PC-3 (cell line): Measurements from ENCODE around the gene NFYC.

Source experiments
- EZH2 ChIP-seq: fragments of 300-600 bp; sonication (generic); IDR thresholded peaks from one replicate; pipeline ENCODE4 v1.6.1; 2017; ENCODE audit warnings: antibody characterized with exemption, mild to moderate bottlenecking, low read length; ENCODE audit not compliant: unreplicated experiment
- EZH2phosphoT487 ChIP-seq: fragments of 300-600 bp; sonication (generic); IDR thresholded peaks from 2 replicates; pipeline ENCODE4 v1.6.1; 2018; ENCODE audit warnings: mild to moderate bottlenecking, antibody characterized with exemption, low read length, borderline replicate concordance
- TF ChIP-seq, protein P1 (sequence below): fragments of 300-600 bp; sonication (generic); conservative IDR thresholded peaks from 2 replicates; pipeline ENCODE4 v1.5.1; 2017; ENCODE audit warnings: antibody characterized with exemption, low read depth, mild to moderate bottlenecking, low read length

DNA sequence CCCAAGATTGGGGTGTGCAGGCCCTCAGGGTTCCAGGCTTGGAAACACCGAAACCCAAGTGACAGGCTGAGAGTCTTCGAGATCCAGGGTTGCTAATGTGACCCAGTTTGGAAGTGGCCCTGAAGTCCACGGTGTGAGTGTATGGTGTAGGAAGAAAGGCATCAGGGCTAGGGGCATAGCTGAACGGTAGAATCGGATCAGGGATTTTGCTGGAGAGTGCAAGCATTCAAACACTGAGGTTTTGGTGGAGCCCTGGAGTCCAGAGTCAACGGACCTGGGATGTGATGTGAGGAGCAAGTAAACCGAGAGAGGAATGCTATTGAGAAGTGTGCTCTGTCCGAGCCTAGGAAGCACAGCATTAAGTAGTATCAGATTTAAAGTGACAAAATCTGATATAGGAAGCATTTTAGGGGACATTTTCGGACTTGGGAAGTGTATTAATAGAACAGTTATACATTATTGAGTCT, 958 bp downstream of the NFYC start:
- TF ChIP-seq, protein P1, sequence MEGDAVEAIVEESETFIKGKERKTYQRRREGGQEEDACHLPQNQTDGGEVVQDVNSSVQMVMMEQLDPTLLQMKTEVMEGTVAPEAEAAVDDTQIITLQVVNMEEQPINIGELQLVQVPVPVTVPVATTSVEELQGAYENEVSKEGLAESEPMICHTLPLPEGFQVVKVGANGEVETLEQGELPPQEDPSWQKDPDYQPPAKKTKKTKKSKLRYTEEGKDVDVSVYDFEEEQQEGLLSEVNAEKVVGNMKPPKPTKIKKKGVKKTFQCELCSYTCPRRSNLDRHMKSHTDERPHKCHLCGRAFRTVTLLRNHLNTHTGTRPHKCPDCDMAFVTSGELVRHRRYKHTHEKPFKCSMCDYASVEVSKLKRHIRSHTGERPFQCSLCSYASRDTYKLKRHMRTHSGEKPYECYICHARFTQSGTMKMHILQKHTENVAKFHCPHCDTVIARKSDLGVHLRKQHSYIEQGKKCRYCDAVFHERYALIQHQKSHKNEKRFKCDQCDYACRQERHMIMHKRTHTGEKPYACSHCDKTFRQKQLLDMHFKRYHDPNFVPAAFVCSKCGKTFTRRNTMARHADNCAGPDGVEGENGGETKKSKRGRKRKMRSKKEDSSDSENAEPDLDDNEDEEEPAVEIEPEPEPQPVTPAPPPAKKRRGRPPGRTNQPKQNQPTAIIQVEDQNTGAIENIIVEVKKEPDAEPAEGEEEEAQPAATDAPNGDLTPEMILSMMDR: no peak
- no peak for TF ChIP-seq EZH2
- TF ChIP-seq EZH2phosphoT487: no peak
